Mesenchymal stem cell (in vitro differentiated cells and primary cell): Measurements from ENCODE around the gene MYL3.

ENCODE experiments used
- DNase-seq: peaks from one replicate; pipeline ENCODE4 v3.0.0-alpha.2; 2013
- H2AFZ ChIP-seq: one replicate; pipeline ENCODE4 v1.6.1; 2013; ENCODE audit warnings: low read depth, mild to moderate bottlenecking, control low read depth, inconsistent platforms, low read length, moderate library complexity
- H2AK5ac ChIP-seq: 2 replicates; pipeline ENCODE4 v1.6.1; 2013; ENCODE audit warnings: low read length, moderate library complexity, mild to moderate bottlenecking, inconsistent platforms; ENCODE audit not compliant: severe bottlenecking
- H2BK120ac ChIP-seq: one replicate; pipeline ENCODE4 v1.6.1; 2013; ENCODE audit warnings: low read depth, mild to moderate bottlenecking, inconsistent platforms, low read length, moderate library complexity
- H2BK12ac ChIP-seq, 2 experiments: one replicate each; pipeline ENCODE4 v1.6.1; 2013; ENCODE audit warnings: inconsistent platforms in 2 of 2, low read length in 2 of 2, mild to moderate bottlenecking in 2 of 2, moderate library complexity in 2 of 2, control low read depth in 1 of 2
- H2BK15ac ChIP-seq: one replicate; pipeline ENCODE4 v1.6.1; 2013; ENCODE audit warnings: mild to moderate bottlenecking, low read depth, inconsistent platforms; ENCODE audit not compliant: poor library complexity, severe bottlenecking
- H2BK5ac ChIP-seq: 2 replicates; pipeline ENCODE4 v1.6.1; 2013; ENCODE audit warnings: low read depth, mild to moderate bottlenecking, low read length, control low read depth, inconsistent platforms; ENCODE audit not compliant: poor library complexity, severe bottlenecking
- H3K14ac ChIP-seq, 2 experiments: one replicate each; pipeline ENCODE4 v1.6.1; 2013; ENCODE audit warnings: inconsistent platforms in 2 of 2, low read length in 2 of 2, control low read depth in 1 of 2, mild to moderate bottlenecking in 1 of 2, moderate library complexity in 1 of 2
- H3K18ac ChIP-seq, 2 experiments: one replicate each; pipeline ENCODE4 v1.6.1; 2013; ENCODE audit warnings: inconsistent platforms in 2 of 2, low read length in 2 of 2, control low read depth in 1 of 2, low read depth in 1 of 2, mild to moderate bottlenecking in 1 of 2
- H3K23ac ChIP-seq, 2 experiments: one replicate each; pipeline ENCODE4 v1.6.1; 2013; ENCODE audit warnings: inconsistent platforms in 2 of 2, low read length in 2 of 2, mild to moderate bottlenecking in 2 of 2, moderate library complexity in 2 of 2, control low read depth in 1 of 2
- H3K27ac ChIP-seq: 2 replicates; pipeline ENCODE4 v1.5.1; 2013; ENCODE audit warnings: mild to moderate bottlenecking, moderate library complexity, low read length, control low read depth, inconsistent platforms; ENCODE audit not compliant: poor library complexity, severe bottlenecking
- H3K27me3 ChIP-seq, 2 experiments: 2 replicates each; pipeline versions ENCODE4 v1.6.1 to v1.7.0; 2013; ENCODE audit warnings: low read length in 2 of 2, mild to moderate bottlenecking in 2 of 2, moderate library complexity in 2 of 2, control low read depth in 1 of 2, inconsistent platforms in 1 of 2; ENCODE audit not compliant: control insufficient read depth in 1 of 2, insufficient read depth in 1 of 2
- H3K36me3 ChIP-seq, 2 experiments: 2 replicates each; pipeline versions ENCODE4 v1.6.1 to v1.7.0; 2013; ENCODE audit warnings: low read length in 2 of 2, control low read depth in 1 of 2, inconsistent platforms in 1 of 2, low read depth in 1 of 2, mild to moderate bottlenecking in 1 of 2; ENCODE audit not compliant: insufficient read depth in 2 of 2, control insufficient read depth in 1 of 2
- H3K4ac ChIP-seq, 2 experiments: one replicate each; pipeline ENCODE4 v1.6.1; 2013; ENCODE audit warnings: inconsistent platforms in 2 of 2, low read length in 2 of 2, mild to moderate bottlenecking in 2 of 2, moderate library complexity in 2 of 2, control low read depth in 1 of 2, low read depth in 1 of 2
- H3K4me1 ChIP-seq: 2 replicates; pipeline ENCODE4 v1.6.1; 2013; ENCODE audit warnings: low read depth, low read length, control low read depth; ENCODE audit not compliant: control insufficient read depth, insufficient read depth
- H3K4me2 ChIP-seq: 2 replicates; pipeline ENCODE4 v1.6.1; 2013; ENCODE audit warnings: low read length, mild to moderate bottlenecking, inconsistent platforms; ENCODE audit not compliant: poor library complexity, severe bottlenecking
- H3K4me3 ChIP-seq, 2 experiments: 2 replicates each; pipeline versions ENCODE4 v1.5.1 to v1.7.0; 2013; ENCODE audit warnings: low read length in 2 of 2, mild to moderate bottlenecking in 2 of 2, control low read depth in 1 of 2, low read depth in 1 of 2; ENCODE audit not compliant: insufficient read depth in 1 of 2
- H3K79me1 ChIP-seq: replicated peaks from 2 replicates; pipeline ENCODE4 v1.6.1; 2013; ENCODE audit warnings: mild to moderate bottlenecking, control low read depth, low read length, inconsistent platforms; ENCODE audit not compliant: poor library complexity, severe bottlenecking
- H3K9ac ChIP-seq: 2 replicates; pipeline ENCODE4 v1.7.0; 2013; ENCODE audit warnings: mild to moderate bottlenecking, low read length, moderate library complexity
- H3K9me3 ChIP-seq: 2 replicates; pipeline ENCODE4 v1.7.0; 2013; ENCODE audit warnings: mild to moderate bottlenecking, low read length; ENCODE audit not compliant: control insufficient read depth
- H4K8ac ChIP-seq: one replicate; pipeline ENCODE4 v1.6.1; 2013; ENCODE audit warnings: inconsistent platforms, mild to moderate bottlenecking, low read length, moderate library complexity
- H4K91ac ChIP-seq: one replicate; pipeline ENCODE4 v1.6.1; 2013; ENCODE audit warnings: mild to moderate bottlenecking, low read length, inconsistent platforms
- WGBS: methylation state at CpG from one replicate; pipeline ENCODE4 v1.1.7; 2013; ENCODE audit warnings: mixed read lengths; 5-methylcytosine and 5-hydroxymethylcytosine counted together

Gene MYL3

DNA sequence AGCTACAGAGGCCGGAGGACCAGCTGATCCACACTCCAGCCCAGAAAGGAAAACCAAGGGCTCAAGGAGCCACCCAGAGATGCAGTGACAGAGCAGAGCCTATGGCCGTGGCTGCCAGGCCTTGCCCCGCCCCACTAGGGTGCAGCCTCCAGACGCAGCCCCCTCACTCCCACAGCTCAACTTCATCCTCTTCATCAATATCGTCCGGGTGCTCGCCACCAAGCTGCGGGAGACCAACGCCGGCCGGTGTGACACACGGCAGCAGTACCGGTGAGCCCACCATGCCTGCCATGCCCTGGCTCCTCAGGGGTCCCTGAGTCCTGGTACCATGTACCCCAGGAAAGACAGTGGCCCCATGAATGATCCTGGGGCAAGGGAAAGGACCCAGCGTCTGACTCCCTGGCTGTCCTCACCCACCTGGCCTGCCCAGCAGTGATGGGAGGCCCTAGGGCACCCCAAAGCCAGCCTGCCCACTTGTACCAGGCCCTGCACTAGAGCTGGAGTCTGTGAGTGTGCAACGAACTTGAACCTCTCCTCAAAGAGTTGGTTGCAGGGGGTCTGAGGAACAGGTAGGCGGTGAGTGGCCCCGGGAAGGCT lies 38.4 kb upstream of the MYL3 start:
- no peak overlapping the region for H2AFZ ChIP-seq
- no peak overlapping the region for H2BK120ac ChIP-seq
- H3K27ac ChIP-seq: no peak overlapping the region
- no peak overlapping the region for H3K9ac ChIP-seq
- no peak overlapping the region for H4K8ac ChIP-seq
- no peak overlapping the region for H2BK5ac ChIP-seq
- no peak overlapping the region for H2BK15ac ChIP-seq
- WGBS: 95% methylated on average over 17 of the region's 17 CpGs
- no peak overlapping the region for H3K4me2 ChIP-seq
- H3K4ac ChIP-seq: no peak overlapping the region
- no peak for DNase-seq
- H3K23ac ChIP-seq: no peak overlapping the region
- H3K18ac ChIP-seq: no peak overlapping the region
- H3K4me3 ChIP-seq: no peak overlapping the region
- no peak overlapping the region for H4K91ac ChIP-seq
- no peaks in the 10 kb centered on the region for H3K36me3 ChIP-seq
- no peak overlapping the region for H2BK12ac ChIP-seq
- H2AK5ac ChIP-seq: no peak overlapping the region
- H3K14ac ChIP-seq: no peak overlapping the region
- H3K79me1 ChIP-seq: no peaks in the 10 kb centered on the region
- H3K27me3 ChIP-seq: peaks cover 14 to 27% of the 10 kb centered on the region in 2 experiments
- H3K9me3 ChIP-seq: no peaks in the 10 kb centered on the region
- peaks cover 12% of the 10 kb centered on the region for H3K4me1 ChIP-seq

DNA sequence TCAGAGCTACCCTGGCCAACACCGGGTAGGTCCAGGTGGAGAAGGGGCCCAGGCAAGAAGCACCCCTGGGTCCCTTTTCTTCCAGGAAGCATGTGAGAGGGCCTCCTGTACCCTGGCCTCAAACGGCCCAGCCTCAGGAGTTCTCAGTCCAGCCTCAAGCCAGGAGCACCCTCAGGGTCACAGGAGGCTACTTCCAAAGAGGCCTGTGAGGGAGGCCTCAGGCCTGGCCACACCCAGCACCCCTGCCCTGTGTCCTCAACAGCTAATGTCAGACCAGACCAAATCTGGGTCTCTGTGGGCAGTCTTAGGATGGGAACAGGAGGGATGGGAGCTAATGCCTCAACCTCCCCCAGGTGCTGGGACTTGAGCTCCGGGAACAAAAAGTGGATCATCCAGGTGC lies 37.8 kb upstream of the MYL3 start:
- no peak overlapping the region for H3K4me2 ChIP-seq
- H4K8ac ChIP-seq: no peak overlapping the region
- H2AFZ ChIP-seq: no peak overlapping the region
- H4K91ac ChIP-seq: no peak overlapping the region
- H3K18ac ChIP-seq: no peak overlapping the region
- WGBS: 88% methylated on average over 3 of the region's 3 CpGs
- H2BK5ac ChIP-seq: no peak overlapping the region
- no peak overlapping the region for H3K23ac ChIP-seq
- no peak overlapping the region for H3K27ac ChIP-seq
- no peak overlapping the region for H3K4me3 ChIP-seq
- no peak overlapping the region for H3K4ac ChIP-seq
- H3K27me3 ChIP-seq: peaks cover 21 to 32% of the 10 kb centered on the region in 2 experiments
- H3K79me1 ChIP-seq: no peaks in the 10 kb centered on the region
- DNase-seq: no peak
- no peak overlapping the region for H2AK5ac ChIP-seq
- no peak overlapping the region for H2BK120ac ChIP-seq
- no peak overlapping the region for H2BK15ac ChIP-seq
- peaks cover 12% of the 10 kb centered on the region for H3K4me1 ChIP-seq
- no peak overlapping the region for H3K9ac ChIP-seq
- H3K9me3 ChIP-seq: no peaks in the 10 kb centered on the region
- no peaks in the 10 kb centered on the region for H3K36me3 ChIP-seq
- H3K14ac ChIP-seq: no peak overlapping the region
- no peak overlapping the region for H2BK12ac ChIP-seq

DNA sequence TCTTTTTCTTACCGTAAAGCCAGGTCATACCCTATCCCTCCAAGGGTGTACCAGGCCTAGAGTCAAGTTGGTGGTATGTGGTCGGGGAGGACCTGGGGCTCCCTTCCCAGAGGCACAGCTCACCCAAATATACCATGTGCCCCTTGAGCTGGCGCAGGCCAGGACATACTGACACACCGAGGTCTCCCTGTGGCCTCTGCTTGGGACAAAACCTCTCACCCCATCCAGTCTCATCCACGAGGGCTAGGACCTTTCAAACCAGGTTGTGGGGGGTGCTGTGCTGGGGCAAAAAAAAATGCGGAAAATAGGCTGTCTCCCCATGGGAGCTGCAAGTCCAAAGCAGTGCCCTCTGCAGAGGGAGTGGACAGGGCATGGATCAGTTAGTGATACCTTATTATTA lies 37.1 kb upstream of the MYL3 start:
- Histone ChIP-seq H2BK12ac (no peak overlapping the region), H3K27ac (no peak overlapping the region)

DNA sequence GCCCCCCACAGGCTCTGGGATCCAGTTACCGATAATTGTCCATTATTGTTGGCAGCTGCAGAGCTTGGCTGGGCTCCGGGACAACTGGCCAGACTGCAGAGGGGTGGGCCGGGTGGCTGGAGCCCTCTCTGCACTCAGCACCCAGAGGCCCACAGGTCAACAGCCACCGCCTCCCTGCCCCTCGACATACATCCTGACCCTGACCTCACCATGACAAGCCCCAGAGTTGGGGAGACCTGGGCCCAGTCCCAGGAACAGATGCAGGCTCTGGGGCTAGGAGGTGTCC lies 36.7 kb upstream of the MYL3 start:
- Histone ChIP-seq H2AFZ (no peak overlapping the region), H4K8ac (no peak overlapping the region), H3K4me3 (no peak overlapping the region), H3K27me3 (peaks cover 26 to 34% of the 10 kb centered on the region in 2 experiments), H3K4me2 (no peak overlapping the region), H4K91ac (no peak overlapping the region), H3K23ac (no peak overlapping the region), H2BK12ac (no peak overlapping the region), H3K9me3 (no peaks in the 10 kb centered on the region), H2BK120ac (no peak overlapping the region), H3K14ac (no peak overlapping the region), H3K27ac (no peak overlapping the region), H3K36me3 (no peaks in the 10 kb centered on the region), H2BK15ac (no peak overlapping the region), H2AK5ac (no peak overlapping the region), H2BK5ac (no peak overlapping the region), H3K9ac (no peak overlapping the region), H3K4me1 (peaks cover 12% of the 10 kb centered on the region), H3K18ac (no peak overlapping the region), H3K4ac (no peak overlapping the region), H3K79me1 (no peaks in the 10 kb centered on the region)
- no peak for DNase-seq
- 94% methylated on average over 4 of the region's 5 CpGs for WGBS

More for the DNA sequence above, 37.1 kb upstream of the MYL3 start:
- H3K4ac ChIP-seq: no peak overlapping the region
- peaks cover 25 to 34% of the 10 kb centered on the region in 2 experiments for H3K27me3 ChIP-seq
- no peak overlapping the region for H3K9ac ChIP-seq
- H3K23ac ChIP-seq: no peak overlapping the region
- no peak overlapping the region for H3K4me3 ChIP-seq
- no peak overlapping the region for H3K14ac ChIP-seq
- H2AK5ac ChIP-seq: no peak overlapping the region
- no peak overlapping the region for H3K4me2 ChIP-seq
- H3K79me1 ChIP-seq: no peaks in the 10 kb centered on the region
- no peak overlapping the region for H4K8ac ChIP-seq
- peaks cover 12% of the 10 kb centered on the region for H3K4me1 ChIP-seq
- H2BK5ac ChIP-seq: no peak overlapping the region
- no peak overlapping the region for H2BK120ac ChIP-seq
- no peak overlapping the region for H3K18ac ChIP-seq
- H2BK15ac ChIP-seq: no peak overlapping the region
- H3K36me3 ChIP-seq: no peaks in the 10 kb centered on the region
- H3K9me3 ChIP-seq: no peaks in the 10 kb centered on the region
- H4K91ac ChIP-seq: no peak overlapping the region
- no peak overlapping the region for H2AFZ ChIP-seq
- 100% methylated on average over 2 of the region's 6 CpGs for WGBS
- DNase-seq: no peak
